ENCODE results near the gene GLIS1.
A peak's percentile ranks its signal among the peaks of the same experiment; 100 is the strongest.

Gene GLIS1

DNA sequence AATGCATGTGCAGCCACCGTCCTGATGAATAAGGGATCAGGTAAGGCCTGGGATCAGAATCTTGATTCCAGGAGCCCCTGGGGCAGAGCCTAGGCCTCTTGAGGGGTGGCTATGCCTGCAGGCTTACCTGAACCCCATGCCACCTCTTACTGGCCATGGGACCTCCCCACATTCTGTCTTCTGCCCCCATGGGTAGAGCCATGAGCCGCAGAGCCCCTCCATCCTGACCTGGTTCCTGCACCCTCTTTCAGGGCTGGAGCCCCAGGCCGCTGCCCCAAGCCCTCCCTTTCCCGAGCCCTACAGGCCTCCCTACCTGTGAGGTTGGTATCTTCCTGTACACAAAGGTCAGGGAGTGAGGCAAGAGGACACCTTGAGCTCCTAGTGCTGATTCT is 159.0 kb downstream of the GLIS1 start:
- H3K27me3 Mint-ChIP-seq = no peaks in the 10 kb centered on the region
- H3K4me1 Mint-ChIP-seq = peaks cover 75% of the 10 kb centered on the region
- no peak overlapping the region for H3K4me3 Mint-ChIP-seq
- ATAC-seq (replicated peaks; ENCODE audit: extremely low read depth, poor library complexity, severe bottlenecking) = no peak
- no peaks in the 10 kb centered on the region for H3K9me3 Mint-ChIP-seq
- no peak overlapping the region for H3K27ac Mint-ChIP-seq (ENCODE audit: low read depth)
- no peaks in the 10 kb centered on the region for H3K36me3 Mint-ChIP-seq (ENCODE audit: insufficient read depth)
- DNase-seq (ENCODE audit: low spot score in 2 of 2) = no peak

DNA sequence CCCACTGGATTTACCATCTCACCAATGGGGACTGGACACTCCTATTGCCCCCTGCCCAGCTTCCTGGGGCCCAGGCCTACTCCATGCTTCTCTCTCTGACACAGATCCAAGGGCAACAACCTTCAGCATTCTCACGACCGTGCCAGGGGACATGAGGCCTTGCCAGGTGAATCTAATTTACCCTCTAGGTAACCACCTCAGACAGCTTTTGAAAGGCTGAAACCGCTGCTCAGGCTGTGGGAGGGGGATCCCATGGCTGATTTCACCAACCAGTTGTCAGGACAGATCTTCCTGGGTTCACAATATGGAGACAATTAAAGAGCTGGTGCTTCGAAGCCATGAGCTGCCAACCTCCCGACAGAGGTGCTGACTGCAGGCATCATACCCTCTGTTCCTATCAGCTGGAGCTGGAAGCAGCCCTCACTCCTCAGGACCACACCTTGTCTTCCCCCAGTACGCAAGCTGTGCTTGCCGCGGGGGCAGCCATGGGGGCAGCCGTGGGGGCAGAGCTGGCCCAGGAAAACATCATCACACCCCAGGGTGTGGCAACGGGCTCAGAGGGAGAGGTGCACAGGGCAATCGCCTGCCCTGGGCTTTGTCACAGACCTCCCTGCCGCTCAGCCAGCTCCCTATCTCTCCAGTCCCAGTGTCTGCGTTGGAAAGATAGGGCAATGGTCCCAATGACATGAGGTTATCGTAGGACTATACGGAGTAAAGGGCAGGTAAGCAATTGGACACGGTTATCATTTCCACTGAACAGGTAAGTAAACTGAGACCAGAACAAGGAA is 159.5 kb downstream of the GLIS1 start:
- Mint-ChIP-seq H3K27me3 (no peaks in the 10 kb centered on the region), H3K4me1 (peaks cover 71% of the 10 kb centered on the region), H3K4me3 (no peak overlapping the region), H3K27ac (ENCODE audit: low read depth) (no peak overlapping the region), H3K36me3 (ENCODE audit: insufficient read depth) (no peaks in the 10 kb centered on the region), H3K9me3 (no peaks in the 10 kb centered on the region)
- no peak for DNase-seq (ENCODE audit: low spot score in 2 of 2)
- no peak for ATAC-seq (replicated peaks; ENCODE audit: extremely low read depth, poor library complexity, severe bottlenecking)

DNA sequence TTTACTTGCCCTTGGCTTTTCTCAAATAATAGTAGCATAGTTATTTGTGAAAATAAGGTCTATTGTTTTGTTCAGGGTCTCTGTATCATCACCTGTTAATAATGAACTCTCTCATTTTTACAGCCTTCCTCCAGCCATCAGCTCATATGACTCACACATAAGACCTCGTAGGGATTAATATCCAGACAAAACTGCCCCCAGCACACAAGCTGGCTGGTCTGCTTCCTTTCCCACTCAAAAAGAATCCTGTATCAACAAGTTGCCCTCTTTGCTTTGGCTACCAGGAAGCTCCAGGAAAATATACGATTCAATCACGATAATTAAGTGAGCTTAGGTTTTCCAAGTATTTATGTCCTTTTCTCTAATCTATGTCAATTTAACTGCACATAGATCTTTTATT is 160.6 kb downstream of the GLIS1 start:
- DNase-seq (ENCODE audit: low spot score in 2 of 2) = no peak
- no peaks in the 10 kb centered on the region for H3K27me3 Mint-ChIP-seq
- H3K9me3 Mint-ChIP-seq = no peaks in the 10 kb centered on the region
- H3K36me3 Mint-ChIP-seq (ENCODE audit: insufficient read depth) = no peaks in the 10 kb centered on the region
- ATAC-seq (replicated peaks; ENCODE audit: extremely low read depth, poor library complexity, severe bottlenecking) = no peak
- H3K27ac Mint-ChIP-seq (ENCODE audit: low read depth) = no peak overlapping the region
- H3K4me1 Mint-ChIP-seq = peaks cover 65% of the 10 kb centered on the region
- no peak overlapping the region for H3K4me3 Mint-ChIP-seq

DNA sequence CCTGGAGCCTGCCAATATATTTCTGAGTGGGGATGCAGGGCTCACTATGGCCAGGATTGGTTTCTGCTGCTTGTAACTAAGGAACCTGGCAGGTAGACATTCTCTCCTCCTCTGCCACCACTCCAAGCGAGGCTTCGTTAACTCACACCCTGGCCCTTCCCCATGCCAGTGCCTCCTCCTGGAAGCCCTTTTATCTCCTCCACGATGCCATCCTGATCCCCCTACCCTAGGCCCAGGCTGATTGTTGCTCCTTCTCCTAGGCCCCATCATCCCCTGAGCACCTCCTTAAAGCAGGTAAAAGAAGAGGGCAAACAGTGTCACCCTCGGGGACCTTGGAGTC is 161.2 kb downstream of the GLIS1 start:
- H3K9me3 Mint-ChIP-seq = no peaks in the 10 kb centered on the region
- no peak overlapping the region for H3K27ac Mint-ChIP-seq (ENCODE audit: low read depth)
- H3K4me1 Mint-ChIP-seq = peaks cover 59% of the 10 kb centered on the region
- H3K27me3 Mint-ChIP-seq = no peaks in the 10 kb centered on the region
- DNase-seq (ENCODE audit: low spot score in 2 of 2) = no peak
- no peaks in the 10 kb centered on the region for H3K36me3 Mint-ChIP-seq (ENCODE audit: insufficient read depth)
- ATAC-seq (replicated peaks; ENCODE audit: extremely low read depth, poor library complexity, severe bottlenecking) = no peak
- no peak overlapping the region for H3K4me3 Mint-ChIP-seq

DNA sequence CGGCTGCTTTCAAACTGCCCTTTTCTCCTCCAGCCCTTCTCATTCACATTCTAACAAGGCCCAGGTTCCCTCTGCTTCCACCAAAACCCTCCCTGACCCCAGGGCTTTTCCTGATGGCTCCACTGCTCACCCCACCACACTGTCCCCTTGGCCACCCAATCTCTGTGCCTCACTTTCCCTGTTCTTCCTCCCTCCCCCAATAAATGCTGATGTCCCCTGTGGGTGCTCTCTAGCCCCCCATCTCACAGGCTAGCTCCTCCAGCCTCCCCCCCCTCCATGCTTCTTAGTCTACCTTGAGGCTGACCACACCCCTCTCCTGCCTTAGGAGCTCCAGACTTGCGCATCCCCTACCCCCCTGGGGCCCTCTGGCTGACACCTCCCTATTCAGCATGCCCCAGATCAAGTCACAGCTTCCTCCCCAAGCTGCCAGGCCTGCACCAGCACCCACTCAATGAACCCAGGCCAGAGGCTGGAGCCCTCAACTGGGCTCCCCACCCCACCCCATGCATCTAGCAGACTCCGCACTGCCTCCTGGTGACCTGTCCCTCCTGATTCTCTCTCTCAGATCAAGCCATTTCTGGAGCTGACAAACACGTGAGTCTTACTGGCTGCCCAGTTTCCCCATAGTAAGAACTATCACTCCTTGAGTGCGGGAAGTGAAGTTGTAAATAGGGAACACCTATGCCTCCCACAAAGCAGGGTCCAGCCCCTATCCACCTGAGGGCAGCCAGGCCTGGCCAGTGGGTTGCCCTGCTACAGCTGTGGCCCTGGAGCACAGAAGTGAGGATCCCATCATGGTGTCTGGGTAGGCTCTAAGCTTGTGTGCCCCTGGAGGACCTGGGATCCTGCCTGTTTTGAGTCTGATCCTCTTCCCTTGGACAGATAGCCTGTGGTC is 161.9 kb downstream of the GLIS1 start:
- Mint-ChIP-seq H3K27ac (ENCODE audit: low read depth) (peak overlapping the region; percentile 12), H3K27me3 (no peaks in the 10 kb centered on the region), H3K36me3 (ENCODE audit: insufficient read depth) (no peaks in the 10 kb centered on the region), H3K4me3 (no peak overlapping the region), H3K4me1 (peaks cover 53% of the 10 kb centered on the region), H3K9me3 (no peaks in the 10 kb centered on the region)
- DNase-seq (ENCODE audit: low spot score in 2 of 2) (no peak), ATAC-seq (replicated peaks; ENCODE audit: extremely low read depth, poor library complexity, severe bottlenecking) (no peak)

DNA sequence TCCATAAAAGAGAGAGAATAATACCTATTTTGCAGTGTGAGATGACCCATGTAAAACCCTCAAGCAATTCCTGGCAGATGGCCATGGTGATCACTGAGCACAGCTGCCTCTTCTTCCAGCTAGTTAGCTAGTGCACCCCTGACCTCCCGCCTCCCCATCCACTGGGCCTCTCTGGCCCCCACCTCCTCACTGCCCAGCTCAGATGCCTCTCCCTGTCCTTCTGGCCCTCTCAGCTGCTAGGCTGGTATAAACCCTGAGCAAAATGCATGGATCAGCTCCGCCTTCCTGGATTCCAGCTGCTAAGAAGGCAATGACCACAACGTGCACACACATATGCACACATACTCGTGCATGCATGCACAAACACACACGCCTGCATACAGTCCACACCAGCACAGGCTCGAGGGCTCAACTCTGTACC is 162.6 kb downstream of the GLIS1 start:
- ATAC-seq (replicated peaks; ENCODE audit: extremely low read depth, poor library complexity, severe bottlenecking) (no peak), DNase-seq (ENCODE audit: low spot score in 2 of 2) (no peak)
- no peak overlapping the region for H3K27ac Mint-ChIP-seq (ENCODE audit: low read depth)
- H3K4me3 Mint-ChIP-seq = peak overlapping the region; percentile 24
- H3K27me3 Mint-ChIP-seq = no peaks in the 10 kb centered on the region
- no peaks in the 10 kb centered on the region for H3K9me3 Mint-ChIP-seq
- peaks cover 45% of the 10 kb centered on the region for H3K4me1 Mint-ChIP-seq
- no peaks in the 10 kb centered on the region for H3K36me3 Mint-ChIP-seq (ENCODE audit: insufficient read depth)

DNA sequence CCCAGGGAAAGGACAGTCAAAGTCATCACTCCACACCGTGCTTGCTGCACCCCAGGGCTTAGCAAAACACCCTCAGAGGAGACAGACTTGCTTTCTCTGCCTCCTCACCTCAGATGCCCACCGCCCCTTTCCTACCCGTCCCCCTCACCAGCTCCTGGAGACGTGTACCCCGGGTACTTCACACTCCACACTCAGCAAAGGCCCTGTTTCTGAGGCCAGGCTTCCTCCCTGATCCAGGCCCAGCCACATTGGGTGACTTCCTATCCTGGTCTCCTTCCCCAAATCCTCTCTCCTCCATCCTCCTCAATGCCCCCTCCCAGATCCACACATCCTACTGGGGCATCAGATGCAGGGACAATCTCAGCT is 163.0 kb downstream of the GLIS1 start:
- H3K9me3 Mint-ChIP-seq = no peaks in the 10 kb centered on the region
- H3K27ac Mint-ChIP-seq (ENCODE audit: low read depth) = no peak overlapping the region
- DNase-seq (ENCODE audit: low spot score in 2 of 2) = no peak
- H3K27me3 Mint-ChIP-seq = no peaks in the 10 kb centered on the region
- no peak for ATAC-seq (replicated peaks; ENCODE audit: extremely low read depth, poor library complexity, severe bottlenecking)
- peak overlapping the region; percentile 24 for H3K4me3 Mint-ChIP-seq
- H3K4me1 Mint-ChIP-seq = peaks cover 41% of the 10 kb centered on the region
- H3K36me3 Mint-ChIP-seq (ENCODE audit: insufficient read depth) = no peaks in the 10 kb centered on the region

DNA sequence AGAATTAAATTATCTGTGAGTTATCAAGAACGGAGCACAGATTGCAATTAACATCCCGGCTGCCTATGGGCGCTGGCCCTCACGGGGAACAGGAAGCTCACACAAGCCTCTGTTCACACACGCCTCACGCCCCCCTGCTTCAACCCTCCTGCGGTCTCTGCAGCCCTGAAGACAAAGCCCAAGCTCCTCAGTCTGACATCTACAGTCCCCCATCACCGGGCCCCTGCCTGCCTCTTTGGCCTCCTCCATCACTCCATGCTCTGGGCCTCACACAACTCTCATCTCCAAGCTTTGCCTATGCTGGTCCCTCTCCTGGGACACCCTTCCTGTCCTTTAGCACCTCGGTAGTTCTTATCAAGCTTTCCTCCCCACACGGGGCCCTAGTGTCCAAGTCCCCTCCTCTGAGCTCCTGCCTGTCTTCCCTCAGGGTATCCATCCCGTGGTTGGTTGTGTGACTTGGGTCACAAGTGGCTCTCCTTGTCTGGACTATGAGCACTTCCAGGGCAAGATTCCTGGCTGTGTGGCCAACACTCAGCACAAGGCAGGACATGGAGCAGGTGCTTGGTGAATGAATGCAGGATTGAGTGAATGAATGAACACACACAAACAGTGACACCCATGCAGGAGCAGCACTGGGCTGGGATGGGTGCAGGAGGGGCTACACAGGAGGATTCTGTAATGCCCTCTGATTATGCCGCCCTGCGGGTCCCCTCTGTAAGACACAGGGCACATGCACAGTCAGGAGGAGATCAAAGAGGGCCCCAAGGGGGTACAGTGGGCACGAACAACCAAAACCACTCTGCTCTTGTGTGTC is 163.6 kb downstream of the GLIS1 start:
- peaks cover 38% of the 10 kb centered on the region for H3K4me1 Mint-ChIP-seq
- ATAC-seq (replicated peaks; ENCODE audit: extremely low read depth, poor library complexity, severe bottlenecking) (peak; percentile 89), DNase-seq (ENCODE audit: low spot score in 2 of 2) (no peak)
- H3K9me3 Mint-ChIP-seq = no peaks in the 10 kb centered on the region
- H3K36me3 Mint-ChIP-seq (ENCODE audit: insufficient read depth) = no peaks in the 10 kb centered on the region
- peak overlapping the region; percentile 6 for H3K27ac Mint-ChIP-seq (ENCODE audit: low read depth)
- peak overlapping the region; percentile 27 for H3K4me3 Mint-ChIP-seq
- no peaks in the 10 kb centered on the region for H3K27me3 Mint-ChIP-seq

DNA sequence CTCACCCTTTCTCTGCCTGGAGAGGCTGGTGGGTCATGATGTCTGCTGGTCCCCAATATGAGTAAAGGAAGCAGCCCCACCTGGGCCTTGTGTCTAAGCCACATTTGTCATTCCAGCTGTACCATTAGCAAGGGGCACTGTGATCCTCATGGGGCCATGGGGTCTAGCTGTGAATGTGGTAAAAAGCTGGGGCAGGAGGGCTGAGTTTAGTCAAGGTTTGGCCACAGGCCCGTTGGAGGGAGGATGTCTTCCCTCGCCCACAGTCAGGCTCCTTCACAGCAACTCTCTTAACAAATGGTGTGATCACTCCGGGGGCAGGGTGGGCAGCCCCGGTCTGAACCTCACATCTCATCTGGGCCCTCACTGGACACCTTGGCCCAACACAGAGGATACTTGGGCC is 164.3 kb downstream of the GLIS1 start:
- DNase-seq (ENCODE audit: low spot score in 2 of 2) (no peak), ATAC-seq (replicated peaks; ENCODE audit: extremely low read depth, poor library complexity, severe bottlenecking) (no peak)
- Mint-ChIP-seq H3K27me3 (no peaks in the 10 kb centered on the region), H3K4me1 (peaks cover 38% of the 10 kb centered on the region), H3K9me3 (no peaks in the 10 kb centered on the region), H3K36me3 (ENCODE audit: insufficient read depth) (no peaks in the 10 kb centered on the region), H3K27ac (ENCODE audit: low read depth) (no peak overlapping the region), H3K4me3 (no peak overlapping the region)

DNA sequence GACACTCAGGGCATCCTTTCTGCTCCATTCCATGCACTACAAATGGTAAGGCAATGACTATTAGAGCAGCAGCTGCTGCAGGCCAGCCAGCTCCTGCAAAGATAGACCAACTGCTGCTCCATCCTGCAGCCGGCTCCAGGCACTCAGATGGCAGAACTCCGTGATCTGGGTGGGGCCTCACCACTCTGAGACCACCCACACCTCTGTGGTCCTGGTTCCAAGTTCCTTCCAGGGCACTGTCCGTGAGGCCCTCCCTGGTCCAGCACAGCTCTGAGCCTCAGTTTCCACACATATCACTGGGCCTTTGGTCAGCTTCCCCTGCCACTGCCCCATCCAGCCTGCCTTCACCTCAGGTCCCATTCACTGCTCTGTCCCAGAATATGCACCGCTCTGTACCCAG is 165.0 kb downstream of the GLIS1 start:
- Mint-ChIP-seq H3K9me3 (no peaks in the 10 kb centered on the region), H3K4me3 (no peak overlapping the region), H3K4me1 (peaks cover 38% of the 10 kb centered on the region), H3K27me3 (no peaks in the 10 kb centered on the region), H3K36me3 (ENCODE audit: insufficient read depth) (no peaks in the 10 kb centered on the region), H3K27ac (ENCODE audit: low read depth) (no peak overlapping the region)
- DNase-seq (ENCODE audit: low spot score in 2 of 2) (no peak), ATAC-seq (replicated peaks; ENCODE audit: extremely low read depth, poor library complexity, severe bottlenecking) (no peak)

DNA sequence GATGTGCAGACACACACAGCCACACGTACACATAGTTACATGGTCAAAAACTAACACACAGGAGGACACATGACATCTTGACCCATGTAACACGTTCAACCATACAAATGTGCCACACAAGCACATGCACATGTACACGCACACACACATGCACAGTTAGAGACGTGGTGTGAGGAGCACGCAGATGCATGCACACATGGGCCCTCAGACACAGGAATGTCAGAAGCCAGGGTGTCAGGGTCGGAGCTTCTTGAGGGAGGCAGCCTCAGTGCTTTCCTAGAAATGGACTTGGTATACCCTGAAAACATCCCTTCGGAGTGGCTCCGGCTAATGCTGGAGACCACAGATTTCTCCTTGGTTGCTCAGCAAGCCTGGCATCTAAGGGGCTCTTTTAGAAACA is 165.4 kb downstream of the GLIS1 start:
- ATAC-seq (replicated peaks; ENCODE audit: extremely low read depth, poor library complexity, severe bottlenecking) (no peak), DNase-seq (ENCODE audit: low spot score in 2 of 2) (no peak)
- H3K4me3 Mint-ChIP-seq = no peak overlapping the region
- H3K27ac Mint-ChIP-seq (ENCODE audit: low read depth) = no peak overlapping the region
- no peaks in the 10 kb centered on the region for H3K27me3 Mint-ChIP-seq
- peaks cover 38% of the 10 kb centered on the region for H3K4me1 Mint-ChIP-seq
- H3K36me3 Mint-ChIP-seq (ENCODE audit: insufficient read depth) = no peaks in the 10 kb centered on the region
- no peaks in the 10 kb centered on the region for H3K9me3 Mint-ChIP-seq

DNA sequence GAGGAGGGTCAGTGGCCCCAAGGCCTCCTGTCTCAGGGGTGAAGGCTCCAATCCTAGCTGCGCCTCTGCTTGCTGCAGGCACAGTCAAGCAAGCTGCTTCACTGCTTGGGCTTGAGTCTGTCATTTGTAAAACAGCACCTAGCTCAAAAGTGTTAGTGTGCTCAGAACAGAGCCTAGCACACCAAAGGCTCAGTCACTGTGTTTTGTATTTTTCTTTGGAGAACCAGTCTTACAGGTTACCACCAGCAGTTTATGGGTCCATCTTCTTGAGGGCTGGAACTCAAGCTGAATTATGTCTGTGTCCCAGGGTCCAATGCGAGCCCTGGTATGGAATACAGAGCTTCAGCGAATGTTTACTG is 166.2 kb downstream of the GLIS1 start:
- H3K36me3 Mint-ChIP-seq (ENCODE audit: insufficient read depth) = no peaks in the 10 kb centered on the region
- DNase-seq (ENCODE audit: low spot score in 2 of 2) (no peak), ATAC-seq (replicated peaks; ENCODE audit: extremely low read depth, poor library complexity, severe bottlenecking) (no peak)
- H3K4me1 Mint-ChIP-seq = peaks cover 35% of the 10 kb centered on the region
- no peaks in the 10 kb centered on the region for H3K9me3 Mint-ChIP-seq
- no peaks in the 10 kb centered on the region for H3K27me3 Mint-ChIP-seq
- H3K4me3 Mint-ChIP-seq = no peak overlapping the region
- H3K27ac Mint-ChIP-seq (ENCODE audit: low read depth) = no peak overlapping the region

All from central memory CD8-positive, alpha-beta T cell (primary cell).